Stimulated activated CD4-positive, alpha-beta T cell treated with anti-CD3 and anti-CD28 coated beads, TNF-alpha, amount 100 ng/mL, for 48 hours (primary cell): ENCODE data around the gene KAT6B.
A peak's percentile ranks its signal among the peaks of the same experiment; 100 is the strongest.
"Not testable (repeated sequence)": the region's sequence is repeated elsewhere in the genome, so short reads cannot be mapped to it uniquely, and the experiment has no call there.

ENCODE experiments used
- DNase-seq, 3 donors: peaks; one replicate each; pipeline ENCODE4 v3.0.0-alpha.2; 2020; ENCODE audit warnings: low read depth in 3 of 3

KAT6B gene

DNA sequence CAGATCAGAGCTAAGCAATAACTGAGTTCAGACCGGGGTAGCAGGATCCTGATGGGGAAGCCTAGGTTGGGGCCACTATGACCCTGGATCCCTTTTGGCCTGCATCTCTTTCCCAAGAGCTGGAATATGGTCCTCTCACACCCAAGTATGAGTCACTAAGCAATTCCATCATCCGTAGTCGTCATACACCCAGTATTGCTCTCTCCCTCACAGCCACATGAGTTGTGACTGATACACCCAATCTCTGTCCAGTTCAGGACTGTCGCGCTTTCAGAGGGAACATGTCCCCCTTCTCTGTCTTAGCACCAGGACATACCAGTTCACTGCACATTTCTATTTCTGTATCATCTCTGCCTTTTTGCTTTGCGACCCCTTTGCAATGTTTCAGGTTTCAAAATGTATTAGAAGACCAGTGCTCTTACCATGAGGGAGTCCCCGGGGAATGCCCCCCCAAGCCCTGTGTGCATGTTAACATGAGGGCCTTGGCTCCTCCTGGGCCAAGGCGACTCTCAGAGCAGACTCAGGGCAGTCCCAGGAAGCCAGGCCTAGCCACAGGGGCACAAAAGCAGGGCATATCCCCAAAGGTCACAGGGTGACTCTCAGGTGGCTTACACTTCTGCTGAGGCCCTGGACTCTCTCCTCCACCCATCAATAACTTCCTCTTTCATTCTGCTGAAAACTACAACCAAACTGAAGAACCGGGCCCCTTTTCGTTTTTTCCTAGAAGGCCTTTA is 209.7 kb downstream of the KAT6B start:
- DNase-seq = no peak

DNA sequence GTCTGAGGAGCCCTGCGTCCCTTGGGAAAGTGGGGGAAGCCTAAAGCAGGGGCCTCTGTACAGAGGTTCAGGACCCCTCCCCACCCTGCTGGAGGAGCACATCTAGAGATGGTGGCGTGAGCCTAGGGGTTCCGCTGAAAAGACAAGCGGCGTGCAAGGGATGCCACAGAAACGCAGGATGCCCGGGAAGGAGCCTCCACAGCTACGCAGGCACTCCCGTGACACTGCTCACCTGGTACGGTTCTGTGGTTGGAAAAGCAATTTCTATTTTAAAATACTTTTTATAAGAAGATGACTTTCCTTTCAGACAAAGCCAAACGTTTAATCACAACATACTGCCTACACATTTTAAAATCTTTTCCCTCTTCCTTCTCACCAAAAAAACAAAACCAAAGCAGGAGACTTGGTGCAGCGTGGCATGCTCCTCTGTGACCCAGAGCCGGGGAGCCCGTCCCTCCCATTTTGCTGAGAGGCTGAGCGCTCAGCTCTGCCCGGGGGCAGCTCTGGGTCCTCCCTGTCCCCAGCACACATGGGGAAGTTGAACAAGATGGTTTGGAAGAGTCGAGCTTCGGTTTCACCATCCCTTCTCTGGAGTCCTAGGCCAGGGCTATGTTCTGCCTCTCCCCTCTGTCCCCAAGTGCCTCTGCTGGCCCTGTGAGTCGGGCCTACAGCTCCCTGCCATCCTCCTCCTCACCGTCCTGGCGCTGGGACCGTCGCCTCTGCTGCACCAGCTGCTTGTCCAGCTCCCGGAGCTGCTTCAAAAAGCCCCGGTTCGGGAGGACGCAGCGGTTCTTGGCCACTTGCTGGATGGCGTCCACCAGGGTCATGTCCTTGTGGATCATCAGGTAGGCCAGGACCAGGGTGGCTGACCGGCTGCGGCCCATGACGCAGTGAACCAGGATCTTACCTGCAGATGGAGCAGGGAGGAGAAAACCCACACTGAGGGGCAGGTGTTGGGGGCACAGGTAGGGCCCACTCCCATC is 211.1 kb downstream of the KAT6B start:
- no peak for DNase-seq

GRCh38 chr10:75038335-75038734 is 211.9 kb downstream of the KAT6B start:
- no peak for DNase-seq

DNA sequence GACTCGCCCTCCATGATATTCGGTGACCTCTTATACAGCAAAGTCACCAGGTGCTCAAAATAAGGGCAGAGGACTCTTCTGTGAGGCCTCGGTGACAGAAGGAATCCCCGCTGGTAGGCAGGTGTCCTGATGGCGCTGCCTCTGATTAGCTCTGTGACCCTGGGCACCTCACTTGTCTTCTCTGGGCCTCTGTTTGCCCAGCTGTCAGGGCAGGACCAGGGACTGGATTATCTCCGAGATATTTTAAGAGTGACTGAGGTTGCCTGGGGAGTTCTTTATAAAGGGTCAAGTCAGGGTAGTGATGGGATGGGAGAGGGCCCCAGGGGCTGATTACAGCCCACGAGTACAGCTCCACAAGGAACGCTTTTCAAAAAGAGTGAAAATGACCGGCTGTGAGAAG is 214.2 kb downstream of the KAT6B start:
- DNase-seq = no peak

DNA sequence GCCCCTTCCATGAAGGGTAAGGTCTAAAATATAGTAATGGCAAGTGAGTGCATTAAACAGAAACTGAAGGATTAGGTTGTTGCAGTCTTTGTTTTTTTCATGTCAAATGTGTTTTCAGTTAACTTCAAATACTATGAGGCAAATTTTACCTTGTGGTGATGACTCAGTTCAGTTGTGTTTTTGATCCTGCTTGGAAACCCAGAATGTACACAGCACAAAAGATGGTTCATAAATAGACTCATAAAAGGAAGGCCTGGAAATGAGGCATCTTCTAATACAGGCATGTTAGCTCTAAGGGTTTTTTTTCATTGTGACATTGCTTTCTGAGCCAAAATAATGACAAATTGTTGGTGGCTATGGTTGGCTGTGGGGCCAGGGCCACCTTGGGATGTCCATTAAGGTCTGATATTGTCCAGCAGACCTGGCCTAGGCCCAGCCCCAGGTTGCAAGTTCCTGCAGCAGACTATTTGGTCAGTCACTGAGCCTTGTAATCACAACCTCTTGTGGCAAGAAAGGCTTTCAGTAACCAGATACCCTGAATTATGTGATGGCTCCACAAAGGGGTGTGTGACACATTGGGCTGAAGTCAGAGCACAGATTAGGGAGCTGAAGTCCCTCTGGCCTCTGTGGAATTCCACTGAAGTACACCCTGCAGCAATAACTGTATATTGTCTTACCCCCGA is 216.0 kb downstream of the KAT6B start:
- no peak for DNase-seq

DNA sequence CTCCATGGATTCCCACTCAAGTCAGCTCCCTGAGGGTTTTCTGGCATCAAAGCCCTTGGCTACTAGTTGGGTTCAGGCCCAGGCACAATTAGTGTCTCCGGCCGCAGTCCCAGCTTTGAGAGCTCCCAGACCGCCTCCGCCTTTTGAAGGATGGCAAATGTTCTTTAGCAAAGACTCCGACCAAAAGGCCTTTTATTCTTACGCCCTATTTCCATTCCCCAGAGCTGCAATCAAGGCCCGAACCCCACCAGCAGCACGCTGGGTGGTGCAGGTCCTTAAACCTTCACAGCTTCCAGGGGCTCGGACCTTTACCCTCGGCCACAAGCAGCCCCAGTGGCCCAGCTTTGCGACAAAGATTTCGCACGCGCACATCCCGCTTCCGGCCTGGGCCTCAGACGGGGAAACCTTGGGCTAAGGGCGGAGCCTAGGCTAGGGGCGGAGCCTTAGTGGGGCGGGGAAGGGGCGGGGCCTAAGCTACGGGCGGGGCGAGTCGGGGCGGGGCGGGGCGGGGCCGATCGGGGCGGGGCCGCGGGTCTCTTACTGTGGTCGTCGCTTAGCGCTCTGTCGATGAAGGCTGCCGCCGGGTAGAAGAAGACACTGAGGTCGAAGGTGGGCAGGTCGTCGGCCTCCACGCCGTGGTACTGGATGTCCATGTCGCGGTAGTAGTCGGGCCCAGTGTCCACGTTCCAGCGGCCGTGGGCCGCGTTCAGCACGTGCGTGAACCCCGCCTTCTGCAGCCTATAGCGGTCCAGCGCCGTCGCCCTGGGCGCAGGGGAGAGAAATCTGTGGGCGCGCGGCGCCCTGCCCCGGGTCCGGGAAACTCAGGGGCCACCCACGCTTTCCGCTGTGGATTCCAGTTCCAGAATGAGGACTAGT is 217.1 kb downstream of the KAT6B start:
- DNase-seq = peak; percentile 27 to 38 (median 29)

DNA sequence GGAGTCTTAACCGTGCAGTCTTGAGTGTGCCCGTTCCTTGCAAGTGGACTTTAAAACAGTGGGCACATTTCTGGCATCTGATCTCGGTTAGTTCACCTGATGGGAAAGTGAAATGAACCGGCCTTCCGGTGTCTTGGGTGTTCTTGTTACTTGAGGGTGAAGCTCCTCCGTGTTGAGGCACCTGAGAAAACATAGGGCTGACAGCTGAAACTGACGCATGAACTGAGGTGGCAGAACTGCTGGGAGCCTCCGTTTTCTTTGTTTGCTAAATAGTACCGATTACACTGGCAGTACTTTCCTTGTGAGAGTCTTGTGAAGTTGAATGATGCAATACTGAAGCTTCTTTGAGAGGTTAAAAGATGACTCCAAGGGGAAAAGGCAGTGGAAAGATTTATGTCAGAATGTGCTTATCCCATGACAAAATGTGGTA is 222.3 kb downstream of the KAT6B start:
- no peak for DNase-seq

GRCh38 chr10:75049316-75050148 is 223.1 kb downstream of the KAT6B start:
- DNase-seq = no peak

- DNase-seq = no peak
Observed at GRCh38 chr10:75050149-75050919, 223.9 kb downstream of the KAT6B start.

DNA sequence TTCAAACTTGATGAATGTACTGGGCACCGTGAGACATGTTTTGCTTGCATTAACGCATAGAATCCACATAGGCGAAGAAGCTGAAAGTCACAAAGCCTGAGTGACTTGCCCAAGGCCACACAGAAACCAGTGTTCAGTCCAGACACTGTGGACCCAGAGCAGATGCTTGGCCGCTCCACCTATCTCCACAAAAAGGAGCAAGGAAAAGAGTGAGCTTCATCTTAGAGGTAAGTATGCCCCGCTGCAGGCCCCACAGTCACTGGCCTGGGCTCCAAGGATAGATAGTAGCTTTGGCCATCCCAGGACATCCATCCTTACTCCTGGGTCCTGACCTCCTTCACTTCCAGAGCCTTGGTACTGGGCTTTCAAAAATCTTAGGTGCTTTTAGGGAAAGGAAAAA is 224.9 kb downstream of the KAT6B start:
- no peak for DNase-seq

DNA sequence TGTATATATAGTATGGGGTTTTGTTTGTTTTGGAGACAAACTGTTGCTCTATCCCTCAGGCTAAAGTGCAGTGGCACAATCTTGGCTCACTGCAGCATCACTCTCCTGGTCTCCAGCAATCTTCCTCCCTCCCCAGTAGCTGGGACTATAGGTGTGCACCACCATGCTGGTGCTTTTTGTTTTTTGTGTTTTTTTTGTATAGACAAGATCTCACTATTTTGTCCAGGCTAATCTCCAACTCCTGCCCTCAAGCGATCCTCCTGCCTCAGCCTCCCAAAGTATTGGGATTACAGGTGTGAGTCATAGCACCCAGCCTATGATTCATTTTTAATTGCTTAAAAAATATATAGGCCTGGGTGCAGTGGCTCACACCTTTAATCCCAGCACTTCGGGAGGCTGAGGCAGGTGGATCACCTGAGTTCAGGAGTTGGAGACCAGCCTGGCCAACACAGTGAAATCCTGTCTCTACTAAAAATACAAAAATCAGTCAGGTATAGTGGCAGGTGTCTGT is 229.6 kb downstream of the KAT6B start:
- DNase-seq = not testable (repeated sequence)

GRCh38 chr10:75057680-75058079 is 231.3 kb downstream of the KAT6B start:
- DNase-seq = no peak

DNA sequence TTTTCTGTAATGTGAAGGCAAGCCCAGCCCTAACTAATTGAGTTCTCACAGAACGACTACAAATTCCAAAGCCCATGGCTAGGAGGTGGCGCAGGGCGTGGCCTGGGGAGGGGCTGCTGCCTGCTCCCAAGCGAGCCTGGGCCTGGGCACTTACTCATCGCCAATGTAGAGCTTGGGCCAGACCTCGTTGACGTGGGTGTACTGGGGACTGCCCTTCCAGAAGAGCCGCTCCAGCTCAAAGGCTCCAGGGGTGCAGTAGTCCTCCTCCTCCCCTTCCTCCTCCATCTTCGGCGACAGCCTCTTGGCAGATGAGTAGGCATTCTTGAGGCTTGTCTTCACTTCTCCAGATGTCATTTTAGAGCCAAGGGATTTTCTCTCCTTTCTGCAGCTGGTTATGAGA is 231.8 kb downstream of the KAT6B start:
- DNase-seq = no peak

- DNase-seq = no peak
Observed at GRCh38 chr10:75061709-75062505, 235.5 kb downstream of the KAT6B start.

GRCh38 chr10:75062506-75063299 is 236.3 kb downstream of the KAT6B start:
- no peak for DNase-seq

GRCh38 chr10:75063461-75064230 is 237.2 kb downstream of the KAT6B start:
- no peak for DNase-seq

- no peak for DNase-seq
Observed at GRCh38 chr10:75065076-75065475, 238.7 kb downstream of the KAT6B start.
